HG03196 (cell line): ENCODE results near the gene TBCE.

ENCODE experiments used
- ATAC-seq: cut with Tn5 transposase; IDR thresholded peaks from one replicate; pipeline ENCODE4 v1.9.1; 2021; ENCODE audit not compliant: unreplicated experiment

The TBCE gene, protein sequence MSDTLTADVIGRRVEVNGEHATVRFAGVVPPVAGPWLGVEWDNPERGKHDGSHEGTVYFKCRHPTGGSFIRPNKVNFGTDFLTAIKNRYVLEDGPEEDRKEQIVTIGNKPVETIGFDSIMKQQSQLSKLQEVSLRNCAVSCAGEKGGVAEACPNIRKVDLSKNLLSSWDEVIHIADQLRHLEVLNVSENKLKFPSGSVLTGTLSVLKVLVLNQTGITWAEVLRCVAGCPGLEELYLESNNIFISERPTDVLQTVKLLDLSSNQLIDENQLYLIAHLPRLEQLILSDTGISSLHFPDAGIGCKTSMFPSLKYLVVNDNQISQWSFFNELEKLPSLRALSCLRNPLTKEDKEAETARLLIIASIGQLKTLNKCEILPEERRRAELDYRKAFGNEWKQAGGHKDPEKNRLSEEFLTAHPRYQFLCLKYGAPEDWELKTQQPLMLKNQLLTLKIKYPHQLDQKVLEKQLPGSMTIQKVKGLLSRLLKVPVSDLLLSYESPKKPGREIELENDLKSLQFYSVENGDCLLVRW

DNA sequence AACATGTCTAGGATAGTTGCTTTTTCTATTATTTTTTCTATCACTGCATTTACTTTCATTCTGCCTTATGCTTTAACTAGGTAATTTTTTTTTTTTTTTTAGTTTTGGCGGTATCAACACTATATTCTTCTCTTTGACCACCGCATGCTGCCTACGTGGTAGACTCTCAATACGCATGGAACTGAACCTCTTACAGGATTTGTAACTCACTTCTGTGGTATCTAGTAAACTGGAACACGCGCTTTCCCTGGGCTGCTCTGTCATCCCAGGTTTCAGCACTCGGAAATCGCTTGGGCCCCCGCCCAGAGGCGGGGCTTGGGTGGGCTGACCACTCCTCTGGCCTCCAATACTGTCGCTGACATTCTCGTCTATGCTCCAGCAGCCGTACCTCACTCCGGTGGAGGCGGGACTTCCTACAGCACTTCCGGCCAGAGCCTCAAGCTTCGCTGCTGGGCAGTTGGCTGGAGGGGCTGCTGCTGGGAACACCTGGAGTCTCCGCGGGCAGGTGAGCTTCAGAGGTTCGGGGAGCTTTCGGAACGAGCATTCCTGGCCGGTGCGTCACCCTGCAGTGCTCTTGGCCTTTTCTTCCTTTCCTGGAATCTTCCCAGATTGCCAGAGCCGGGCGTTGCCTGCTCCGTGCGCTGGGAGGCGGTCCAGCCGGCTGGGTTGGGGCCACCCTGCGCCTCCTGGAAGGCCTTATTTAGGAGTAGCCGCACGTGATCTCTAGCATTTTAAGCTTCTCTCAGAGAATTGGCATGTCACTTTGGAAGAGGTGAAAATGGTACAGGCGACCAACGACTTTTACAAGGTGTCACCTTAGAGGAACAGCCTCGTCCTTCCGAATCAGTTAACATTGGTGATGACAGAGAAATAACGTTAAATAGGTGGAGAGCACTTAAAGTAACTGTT is at the start of gene TBCE:
Gene TBCE, plus strand, starts transcription at position 428 of the 909 bp plus-strand sequence. CDS start 12,623 bp downstream, outside the sequence.
- ATAC-seq: peak; percentile 100

DNA sequence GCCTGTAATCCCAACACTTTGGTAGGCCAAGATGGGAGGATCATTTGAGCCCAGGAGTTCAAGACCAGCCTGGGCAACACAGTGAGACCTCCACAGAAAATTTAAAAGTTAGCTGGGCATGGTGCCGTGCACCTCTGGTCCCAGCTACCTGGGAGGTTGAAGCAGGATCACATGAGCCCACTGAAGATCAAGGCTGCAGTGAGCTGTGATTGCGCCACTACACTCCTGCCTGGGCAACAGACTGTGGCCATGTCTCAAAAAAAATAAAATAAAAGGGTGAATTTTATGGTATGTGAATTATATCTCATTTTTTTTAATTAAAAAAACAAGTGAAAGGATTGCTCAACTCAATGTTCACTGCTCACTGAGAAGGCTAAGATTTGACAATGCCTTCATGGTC is 48.0 kb upstream of the TBCE start:
- ATAC-seq: no peak

DNA sequence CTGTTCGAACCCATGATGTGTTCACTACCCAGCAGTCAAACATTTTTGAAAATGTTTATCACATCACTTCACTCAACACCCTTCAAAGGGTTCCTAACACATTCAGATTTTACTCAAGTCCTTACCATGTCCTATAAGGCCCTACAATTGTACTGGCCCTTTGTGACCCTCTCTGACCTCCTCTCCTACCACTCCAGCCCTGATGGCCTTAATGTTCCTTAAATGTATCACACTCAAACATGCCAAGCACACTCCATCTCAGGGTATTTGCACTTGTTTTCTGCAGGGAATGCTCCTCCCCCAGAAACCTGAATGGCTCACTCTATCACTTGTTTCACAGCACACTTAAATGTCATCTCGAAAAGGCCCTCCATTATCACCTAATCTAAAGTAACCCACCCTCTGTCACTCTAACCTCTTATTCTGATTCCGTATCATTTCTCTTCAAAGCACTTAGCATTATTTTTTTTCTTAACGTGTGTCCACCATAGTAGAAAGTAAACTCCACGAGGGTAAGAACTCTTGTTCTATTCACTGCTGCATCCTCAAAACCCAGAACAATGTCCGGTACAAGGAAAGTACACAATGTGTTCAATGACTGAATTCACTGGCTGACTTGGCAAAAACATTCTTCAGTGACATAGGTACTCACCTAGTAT is 46.6 kb upstream of the TBCE start:
- ATAC-seq: no peak

DNA sequence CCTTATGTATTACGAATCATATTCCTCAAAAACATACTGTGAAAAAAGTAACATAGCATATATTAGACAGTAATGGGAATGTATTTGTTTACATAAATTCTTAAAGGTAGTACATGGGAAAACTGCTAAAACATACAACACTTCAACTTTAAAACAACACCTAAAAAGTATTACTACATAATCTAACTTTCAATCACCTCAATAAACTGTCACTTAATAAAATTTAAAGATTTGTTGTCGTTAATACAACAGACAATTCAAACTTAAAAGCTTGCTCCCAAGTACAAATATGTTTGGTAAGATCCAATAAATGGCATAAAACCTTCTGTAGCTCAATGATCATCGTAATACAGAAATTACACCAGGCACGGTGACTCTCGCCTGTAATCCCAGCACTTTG is 42.9 kb upstream of the TBCE start:
- ATAC-seq: no peak

DNA sequence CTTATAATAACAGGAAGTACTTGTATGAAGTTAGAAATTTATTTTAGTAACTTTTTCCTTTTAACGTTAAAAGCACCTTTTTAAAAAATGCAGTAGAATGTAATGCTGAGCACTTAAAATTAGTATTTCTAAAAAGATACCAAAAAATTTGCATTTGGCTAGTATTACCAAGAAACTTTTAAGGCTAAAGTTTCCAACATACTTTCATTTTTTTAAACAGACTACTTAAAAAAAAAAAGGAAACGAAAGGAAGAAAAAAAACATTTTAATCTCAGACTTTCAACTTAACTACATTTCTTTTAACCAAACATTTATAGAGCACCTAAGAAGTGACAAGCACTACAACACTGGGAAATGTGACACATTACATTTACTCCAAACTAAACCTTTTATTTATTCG is 42.1 kb upstream of the TBCE start:
- ATAC-seq: no peak

DNA sequence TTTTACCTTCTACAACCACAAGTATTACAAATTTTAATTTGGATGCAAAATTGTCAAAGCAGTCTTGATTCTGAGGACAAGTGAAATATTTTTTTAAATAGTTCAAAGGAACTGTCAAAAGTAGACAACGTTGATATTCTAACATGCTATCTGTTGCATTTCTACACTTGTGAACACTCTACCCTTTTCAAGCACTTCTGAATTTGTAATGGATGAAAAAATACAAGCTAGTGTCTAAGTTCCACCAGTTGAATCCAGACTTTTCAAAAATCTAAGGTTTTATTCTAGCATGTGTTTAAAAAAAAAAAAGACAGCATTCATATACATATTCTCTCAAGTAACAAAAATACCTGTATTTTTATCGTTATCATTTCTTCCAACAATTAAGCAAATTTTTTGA is 41.4 kb upstream of the TBCE start:
- no peak for ATAC-seq

DNA sequence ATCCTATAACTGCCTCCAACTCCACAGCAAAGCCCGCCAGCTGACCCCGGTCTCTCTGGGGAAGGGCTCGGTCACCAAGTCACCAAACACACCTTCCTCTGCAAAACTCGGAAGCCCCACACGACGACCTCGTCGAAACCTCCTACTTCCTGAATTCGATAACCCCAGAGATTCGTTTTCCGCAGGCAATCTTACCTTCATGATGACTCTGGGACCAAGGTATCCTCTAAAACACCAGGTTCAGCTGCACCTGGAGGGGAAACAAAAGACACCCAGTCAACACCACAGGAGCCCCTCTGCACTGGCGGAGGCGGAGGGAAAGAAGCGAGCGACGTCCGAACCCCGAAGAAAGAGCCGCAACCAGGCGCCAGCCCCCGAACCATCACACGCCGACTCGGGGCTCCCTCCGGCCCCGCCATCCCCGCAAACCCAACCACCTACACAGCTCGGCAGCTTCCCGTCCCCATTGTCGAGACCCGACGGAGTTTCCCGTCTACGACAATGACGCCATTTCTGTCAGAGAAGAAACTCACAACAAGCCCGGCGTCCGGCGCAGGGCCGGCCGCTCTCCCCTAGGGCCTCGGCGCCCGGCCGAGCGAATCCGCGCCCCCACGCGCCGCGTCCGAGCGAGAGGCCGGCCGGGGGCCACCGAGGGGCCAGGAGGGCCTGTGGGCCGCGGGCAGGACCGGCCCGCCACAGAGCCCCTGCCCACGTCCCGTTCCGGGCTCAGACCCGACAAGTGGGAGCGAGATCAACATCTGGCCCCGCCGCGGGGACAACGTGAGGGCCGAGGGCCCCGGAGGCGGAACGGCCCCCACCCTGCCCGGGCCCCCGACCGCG is 40.3 kb upstream of the TBCE start:
- ATAC-seq: peak; percentile 21

DNA sequence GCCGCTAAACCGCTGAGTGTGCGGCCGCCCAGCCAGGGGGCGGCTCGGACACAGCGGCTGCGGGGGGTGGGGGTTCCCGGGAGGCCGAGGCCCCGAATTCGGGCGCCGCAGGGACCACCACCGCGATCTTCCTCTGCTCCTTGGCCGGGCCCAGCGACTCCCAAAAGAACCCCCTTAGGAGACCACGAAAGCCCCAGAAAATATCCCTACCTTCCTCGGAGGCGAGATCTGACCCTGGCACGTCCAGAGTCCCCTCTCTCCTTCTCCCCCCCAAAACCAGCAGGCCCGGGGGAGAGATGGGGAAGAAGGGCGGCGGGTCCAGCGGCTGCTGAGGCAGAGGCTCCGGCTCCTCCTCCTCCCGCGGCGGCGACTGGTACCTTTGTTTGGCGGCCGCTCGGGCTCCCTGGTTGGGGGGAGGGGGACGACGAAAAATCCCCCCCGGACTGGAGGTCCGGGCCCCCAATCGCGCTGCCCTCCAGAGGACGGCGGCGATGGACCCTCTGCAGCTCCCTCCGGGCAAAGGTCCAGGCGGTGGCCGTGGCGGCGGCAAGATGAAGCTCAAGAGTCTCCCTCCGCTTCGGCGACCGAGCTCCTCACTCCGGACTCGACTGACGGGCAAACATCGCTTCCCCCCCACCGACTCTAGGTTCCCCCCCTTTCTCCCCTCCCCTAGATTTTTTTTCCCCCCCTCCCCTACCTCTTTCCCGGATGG is 39.5 kb upstream of the TBCE start, which contains the start of gene ARID4B:
Gene ARID4B, minus strand, starts transcription at position 621 of the 712 bp plus-strand sequence. CDS start 1,260 bp downstream, outside the sequence.
- peak; percentile 7 for ATAC-seq

DNA sequence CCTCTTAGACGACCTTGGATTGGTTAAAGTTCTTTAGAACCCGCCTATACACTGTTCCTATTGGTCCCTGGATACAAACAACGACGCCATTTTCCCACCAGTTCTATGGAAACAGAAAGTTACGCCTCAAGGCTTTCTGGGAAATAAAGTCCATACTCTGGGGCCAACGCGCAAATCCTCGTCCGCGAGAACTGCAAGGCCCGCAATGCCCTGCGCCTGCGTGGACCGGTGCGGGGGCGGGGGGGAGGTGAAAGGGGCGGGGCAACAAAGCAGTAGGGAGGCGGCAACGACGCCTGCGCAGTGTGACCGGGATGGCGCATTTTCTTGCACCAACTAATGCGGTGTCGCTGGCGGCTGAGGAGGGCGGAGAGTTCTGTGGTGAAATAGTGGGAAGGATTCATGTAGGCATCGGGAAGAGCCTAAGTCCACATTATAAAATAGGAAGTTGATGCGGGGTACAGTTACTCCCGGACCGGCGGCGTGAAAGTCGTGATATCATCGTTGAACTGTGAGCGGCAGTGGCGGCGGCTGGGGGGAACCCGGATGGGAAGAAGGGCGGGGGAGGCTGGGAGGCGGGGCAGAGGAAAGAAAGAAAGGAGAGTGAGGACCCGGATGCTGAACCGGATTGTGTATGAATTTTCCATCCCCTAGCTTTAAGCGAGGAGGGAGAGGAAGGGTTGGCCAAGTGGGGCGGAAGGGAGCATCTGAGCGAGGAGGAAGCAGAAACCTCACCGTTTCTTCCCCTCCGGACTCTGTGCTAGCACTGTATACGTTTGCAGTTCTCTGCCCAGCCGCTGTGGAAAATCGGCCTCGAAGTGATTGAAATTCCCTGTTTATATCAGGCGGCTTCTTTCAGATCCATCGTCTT is 38.7 kb upstream of the TBCE start, which contains the start of gene GGPS1:
Gene GGPS1, plus strand, starts transcription at position 300 of the 868 bp plus-strand sequence. CDS start 6,695 bp downstream, outside the sequence.
- peak; percentile 80 for ATAC-seq

DNA sequence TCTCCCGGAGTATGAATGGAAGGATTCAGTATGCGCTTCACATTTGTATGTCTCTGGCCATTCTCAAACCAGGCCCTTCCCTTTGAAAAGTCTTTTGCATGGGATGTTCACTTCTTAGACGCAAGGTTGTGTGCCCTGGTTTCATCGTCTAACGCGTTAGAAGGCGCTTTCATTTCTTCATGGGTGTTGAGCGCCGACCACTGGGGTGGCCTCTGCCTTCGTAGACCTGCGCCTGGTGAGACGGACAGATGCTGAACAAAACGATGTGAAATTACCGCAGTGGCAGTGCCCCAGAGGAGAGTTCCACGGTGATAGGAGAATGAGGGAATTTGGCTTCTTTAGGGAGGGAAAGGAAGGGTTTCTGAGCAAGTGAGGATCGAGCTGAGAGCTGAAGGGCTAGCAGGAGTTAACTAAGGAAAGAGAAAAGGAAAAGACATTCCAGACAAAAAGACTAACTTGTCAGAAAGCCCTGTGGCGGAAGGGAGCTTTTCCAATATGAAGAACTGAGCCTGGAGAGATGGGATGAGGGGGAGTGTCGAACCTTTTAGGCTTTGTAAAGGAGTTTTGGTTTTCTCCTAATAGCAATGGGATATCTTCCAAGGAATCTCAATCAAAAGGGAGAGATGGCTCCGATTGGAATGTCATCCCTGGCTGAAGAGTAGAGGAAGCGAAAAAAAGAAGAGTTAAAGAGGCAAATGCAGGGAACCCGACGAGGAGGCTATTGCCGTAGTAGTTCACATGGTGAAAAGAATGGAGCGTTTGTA is 37.9 kb upstream of the TBCE start:
- peak; percentile 25 for ATAC-seq

DNA sequence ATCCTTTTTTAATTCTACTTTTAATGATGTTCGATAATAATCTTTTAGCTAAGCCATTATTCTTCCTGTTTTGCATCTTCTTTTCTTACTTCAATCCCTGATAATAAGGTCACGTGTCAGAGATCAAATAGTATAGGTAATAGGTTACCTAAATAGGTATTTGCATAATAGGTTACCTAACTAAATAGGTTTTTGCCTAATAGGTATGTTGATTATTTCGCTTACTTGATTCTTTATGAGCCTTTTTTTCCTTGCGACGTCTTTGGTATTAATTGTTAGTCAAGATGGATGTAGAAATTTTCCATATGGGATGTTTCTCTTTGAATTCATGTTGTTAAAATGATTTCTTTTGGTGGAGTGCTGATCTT is 36.3 kb upstream of the TBCE start:
- no peak for ATAC-seq

DNA sequence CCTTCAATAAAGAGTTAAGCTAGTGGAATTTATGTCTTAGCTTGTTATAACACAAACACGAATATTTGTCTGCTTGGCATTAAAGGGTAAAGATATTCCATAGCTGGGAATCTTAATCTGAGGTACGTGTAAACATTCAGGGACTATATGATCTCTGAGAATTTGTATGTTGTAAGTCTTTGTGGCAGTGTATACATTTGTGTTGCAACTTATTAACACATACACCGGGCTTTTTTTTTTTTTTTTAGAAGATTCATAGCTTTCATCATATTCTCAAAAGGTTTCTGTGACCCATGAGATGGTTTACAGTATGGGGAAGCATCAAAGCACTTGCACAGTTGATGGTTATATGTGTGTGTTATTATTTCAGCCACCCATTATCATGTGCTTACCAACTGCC is 35.8 kb upstream of the TBCE start:
- no peak for ATAC-seq

DNA sequence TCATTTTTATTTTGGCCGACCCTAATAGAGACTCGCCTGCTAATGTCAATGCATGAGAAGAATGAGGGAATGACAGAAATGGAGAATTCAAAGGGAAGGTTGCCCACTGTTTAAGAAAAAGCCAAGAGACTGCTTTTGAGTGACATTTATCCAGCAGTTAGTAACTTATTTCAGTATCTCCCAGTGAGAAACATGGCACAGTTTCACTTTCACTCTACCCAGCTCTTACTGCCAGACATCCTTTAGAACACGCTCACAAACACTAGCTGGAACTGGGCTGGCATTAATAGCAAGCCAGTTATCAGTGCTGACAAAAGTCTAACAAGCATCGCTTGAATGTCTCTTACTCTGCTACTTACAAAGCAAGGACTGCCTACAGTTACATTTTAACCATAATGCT is 30.3 kb upstream of the TBCE start:
- no peak for ATAC-seq

DNA sequence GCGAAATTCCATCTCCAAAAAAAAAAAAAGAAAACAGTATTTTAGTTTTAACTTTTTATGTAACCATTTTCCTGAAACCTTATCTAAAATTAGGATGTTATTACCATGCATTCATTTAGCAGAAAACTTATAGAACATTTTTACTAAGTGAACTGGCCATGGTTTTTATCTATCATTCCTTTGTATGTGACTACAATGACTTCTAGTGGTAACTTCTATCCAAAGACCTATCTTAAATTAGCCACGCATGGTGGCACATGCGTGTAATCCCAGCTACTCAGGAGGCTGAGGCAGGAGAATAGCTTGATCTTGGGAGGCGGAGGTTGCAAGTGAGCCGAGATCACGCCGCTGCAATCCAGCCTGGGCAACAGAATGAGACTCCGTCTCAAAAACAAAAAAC is 27.5 kb upstream of the TBCE start:
- no peak for ATAC-seq

DNA sequence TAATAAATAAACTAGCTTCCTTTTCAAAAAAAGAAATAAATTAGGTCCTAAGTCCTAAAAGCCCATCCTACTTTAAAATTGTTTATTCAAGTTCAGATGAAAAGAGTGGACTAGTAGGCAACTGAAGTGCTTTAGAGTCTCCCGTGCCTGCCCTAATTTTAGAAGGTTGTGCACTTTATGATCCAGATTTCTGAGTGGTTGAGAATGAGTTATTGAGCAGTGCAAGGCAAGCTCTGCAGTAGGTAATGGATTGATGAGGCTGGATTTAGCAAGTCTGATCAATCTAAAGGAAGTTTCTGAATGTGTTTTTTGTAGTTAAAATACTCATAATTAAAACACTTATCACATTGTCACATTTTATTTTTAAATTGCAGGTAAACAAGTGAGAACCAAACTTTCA is 25.9 kb upstream of the TBCE start:
- no peak for ATAC-seq

DNA sequence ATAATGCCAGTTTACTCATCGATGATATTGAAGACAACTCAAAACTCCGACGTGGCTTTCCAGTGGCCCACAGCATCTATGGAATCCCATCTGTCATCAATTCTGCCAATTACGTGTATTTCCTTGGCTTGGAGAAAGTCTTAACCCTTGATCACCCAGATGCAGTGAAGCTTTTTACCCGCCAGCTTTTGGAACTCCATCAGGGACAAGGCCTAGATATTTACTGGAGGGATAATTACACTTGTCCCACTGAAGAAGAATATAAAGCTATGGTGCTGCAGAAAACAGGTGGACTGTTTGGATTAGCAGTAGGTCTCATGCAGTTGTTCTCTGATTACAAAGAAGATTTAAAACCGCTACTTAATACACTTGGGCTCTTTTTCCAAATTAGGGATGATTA is 25.2 kb upstream of the TBCE start:
- no peak for ATAC-seq

DNA sequence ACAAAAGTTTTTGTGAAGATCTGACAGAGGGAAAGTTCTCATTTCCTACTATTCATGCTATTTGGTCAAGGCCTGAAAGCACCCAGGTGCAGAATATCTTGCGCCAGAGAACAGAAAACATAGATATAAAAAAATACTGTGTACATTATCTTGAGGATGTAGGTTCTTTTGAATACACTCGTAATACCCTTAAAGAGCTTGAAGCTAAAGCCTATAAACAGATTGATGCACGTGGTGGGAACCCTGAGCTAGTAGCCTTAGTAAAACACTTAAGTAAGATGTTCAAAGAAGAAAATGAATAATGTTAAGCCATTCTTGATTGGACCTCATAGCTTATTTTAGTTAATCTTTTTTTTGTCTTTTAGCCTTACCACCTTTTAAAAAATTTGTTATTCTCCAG is 24.8 kb upstream of the TBCE start:
- ATAC-seq: no peak

DNA sequence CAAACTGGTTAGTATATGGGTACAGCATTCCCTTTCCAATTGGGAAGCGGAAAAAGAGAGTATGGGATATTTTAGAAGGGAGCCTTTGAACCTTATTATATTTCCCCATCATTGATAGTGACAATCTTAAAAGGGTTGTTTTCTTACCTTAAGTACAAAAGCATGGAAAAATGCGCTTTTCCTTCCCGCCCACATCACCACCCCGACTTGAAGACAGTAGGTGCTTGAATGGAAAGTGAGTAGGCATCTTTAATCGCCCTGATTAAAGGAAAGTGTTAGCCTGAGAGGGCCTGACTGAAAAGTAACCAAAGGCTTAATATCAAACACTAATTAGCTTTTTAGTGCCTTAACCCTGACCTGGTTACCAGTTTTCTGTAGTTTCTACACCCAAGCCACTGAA is 23.5 kb upstream of the TBCE start:
- ATAC-seq: no peak
